GM18498 (cell line): ENCODE data around the gene HMMR.
"Not testable (repeated sequence)": the region's sequence is repeated elsewhere in the genome, so short reads cannot be mapped to it uniquely, and the experiment has no call there.

Experiments
- ATAC-seq: cut with Tn5 transposase; IDR thresholded peaks from one replicate; pipeline ENCODE4 v1.9.1; 2021; ENCODE audit warnings: mild to moderate bottlenecking, moderate library complexity; ENCODE audit not compliant: unreplicated experiment

HMMR gene

DNA sequence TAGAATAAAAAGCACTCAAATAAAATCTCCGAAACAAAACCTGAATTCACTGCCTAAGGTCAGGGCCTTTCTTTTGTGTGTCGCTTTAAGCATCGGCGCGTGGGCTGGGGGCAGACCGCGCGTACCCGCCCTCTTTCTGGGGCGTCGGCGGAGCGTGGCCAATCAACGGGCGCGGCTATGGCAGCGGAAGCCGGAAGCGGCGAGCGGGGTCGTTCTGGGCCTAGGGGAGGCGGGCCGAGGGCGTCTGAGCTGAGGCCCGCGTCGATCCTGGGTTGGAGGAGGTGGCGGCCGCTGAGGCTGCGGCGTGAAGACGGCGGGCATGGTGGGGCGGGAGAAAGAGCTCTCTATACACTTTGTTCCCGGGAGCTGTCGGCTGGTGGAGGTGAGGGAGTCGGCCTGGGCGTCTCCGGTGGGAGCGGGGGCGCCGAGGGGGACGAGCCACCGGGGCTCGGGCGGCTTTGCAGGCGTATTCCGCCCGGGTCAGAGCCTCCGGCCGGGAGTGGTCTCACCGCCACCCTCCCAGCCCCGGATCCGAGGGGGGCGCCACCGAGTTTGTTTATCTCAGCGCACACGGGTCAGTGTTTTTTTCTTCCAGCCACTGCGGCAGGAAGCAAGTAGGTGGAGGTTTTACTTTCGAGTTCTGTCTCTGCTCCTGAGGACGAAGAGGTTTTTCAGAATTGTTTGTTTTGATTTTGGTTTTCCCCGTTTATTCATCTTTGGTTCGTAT, 45.1 kb downstream of the HMMR start, which contains the start of gene MAT2B:
MAT2B (plus strand) TSS at position 252 of the 727 bp plus-strand sequence; CDS start at position 320, 68 bp downstream.
- peak; percentile 91 for ATAC-seq

DNA sequence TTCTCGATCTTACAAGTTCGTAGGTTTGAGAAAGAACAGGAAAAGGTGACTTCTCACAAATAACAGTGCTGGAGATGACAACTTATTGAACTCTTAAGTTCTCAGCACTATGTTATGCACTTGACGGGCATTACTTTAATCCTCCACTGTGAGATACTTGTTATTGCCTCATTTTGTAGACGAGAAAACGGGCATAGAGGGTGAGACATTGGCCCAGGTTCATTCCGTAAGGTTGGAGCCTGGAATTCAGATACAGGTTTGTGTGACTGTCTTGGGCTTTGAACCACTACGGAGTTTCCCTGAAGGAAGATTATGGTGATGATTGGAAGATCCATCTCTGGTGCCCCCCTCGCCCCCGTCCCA, 45.6 kb downstream of the HMMR start:
- ATAC-seq, result peak; percentile 17

DNA sequence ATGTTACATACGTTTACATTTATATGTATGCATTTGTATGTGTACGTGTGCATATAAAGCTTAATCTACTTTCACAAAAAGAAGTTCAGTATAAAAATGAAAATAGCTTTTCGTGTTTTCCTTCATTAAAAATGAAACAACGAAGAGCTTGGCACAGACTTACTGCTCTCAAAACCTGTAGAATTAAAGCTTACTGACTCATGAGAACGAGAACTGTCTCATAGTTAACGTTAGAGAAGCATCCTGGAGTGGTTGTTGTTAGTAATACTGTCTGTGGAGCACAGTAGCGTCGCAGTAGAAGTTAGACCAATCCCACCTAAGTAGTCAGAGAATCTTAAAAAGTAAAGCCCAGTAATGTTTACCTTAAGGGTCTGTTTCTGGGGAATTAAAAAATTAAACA, 46.3 kb downstream of the HMMR start:
- no peak for ATAC-seq

DNA sequence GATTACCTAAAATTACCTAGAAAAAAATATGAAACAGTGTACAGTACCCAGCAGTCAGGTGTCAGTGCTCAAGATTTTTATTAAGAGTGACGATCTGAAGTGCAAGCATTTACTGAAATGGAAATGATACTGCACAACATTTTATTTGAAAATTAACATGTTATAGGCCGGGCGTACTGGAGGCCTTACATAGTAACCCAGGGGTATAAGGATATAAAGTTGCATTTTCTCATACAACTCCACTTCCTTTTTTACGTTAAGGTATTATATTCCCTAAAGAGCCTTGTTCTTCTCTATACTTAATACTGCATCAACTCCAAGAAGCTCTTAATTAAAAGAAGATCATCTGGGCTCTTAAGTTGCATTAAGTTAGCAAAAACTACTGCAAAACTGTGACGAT, 48.3 kb downstream of the HMMR start:
- no peak for ATAC-seq

DNA sequence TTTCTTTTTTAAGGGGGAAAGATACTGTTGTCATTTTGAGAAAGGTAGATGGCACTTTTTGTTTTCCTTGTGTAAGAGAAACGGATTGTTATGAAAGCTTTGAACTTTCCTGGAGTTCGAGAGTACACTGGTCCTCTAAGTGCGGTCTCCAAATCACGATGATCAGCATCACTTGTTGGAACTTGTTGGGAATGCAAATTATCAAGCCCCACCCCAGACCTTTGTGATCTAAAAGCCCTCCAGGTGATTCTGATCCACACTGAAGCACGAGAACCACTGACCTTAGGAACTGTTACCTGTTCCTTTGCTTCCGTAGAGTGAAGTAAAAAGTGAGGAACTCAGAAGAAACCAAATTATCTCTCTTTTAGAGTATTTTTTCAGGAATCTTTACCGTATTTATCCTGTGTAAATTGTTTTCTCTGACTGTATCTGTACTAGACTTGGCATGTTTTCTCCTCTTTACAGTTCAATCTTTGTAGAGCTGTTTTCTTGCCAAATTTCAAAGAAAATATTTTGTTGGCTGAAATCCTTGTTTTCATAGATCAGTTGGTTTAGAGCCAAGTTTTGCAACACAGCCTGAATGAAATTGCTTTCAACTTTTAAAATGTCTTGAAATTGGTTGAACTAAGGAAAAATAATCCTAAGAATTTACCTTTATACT, 49.0 kb downstream of the HMMR start:
- ATAC-seq, result no peak

DNA sequence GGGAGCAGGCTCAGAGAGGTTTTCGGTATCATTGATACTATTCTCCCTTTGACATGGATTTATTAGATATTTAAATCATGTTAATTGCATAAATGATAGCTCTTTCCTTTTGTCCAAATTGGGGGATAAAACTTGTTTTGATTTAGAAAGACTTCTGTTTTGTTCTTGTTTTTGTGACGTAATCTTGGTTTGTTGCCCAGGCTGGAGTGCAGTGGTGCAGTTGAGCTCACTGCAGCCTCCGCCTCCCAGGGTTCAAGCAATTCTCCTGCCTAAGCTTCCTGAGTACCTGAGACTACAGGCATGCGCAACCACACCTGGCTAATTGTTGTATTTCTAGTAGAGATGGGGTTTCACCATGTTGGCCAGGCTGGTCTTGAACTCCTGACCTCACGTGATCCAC, 52.1 kb downstream of the HMMR start:
- ATAC-seq, result no peak

DNA sequence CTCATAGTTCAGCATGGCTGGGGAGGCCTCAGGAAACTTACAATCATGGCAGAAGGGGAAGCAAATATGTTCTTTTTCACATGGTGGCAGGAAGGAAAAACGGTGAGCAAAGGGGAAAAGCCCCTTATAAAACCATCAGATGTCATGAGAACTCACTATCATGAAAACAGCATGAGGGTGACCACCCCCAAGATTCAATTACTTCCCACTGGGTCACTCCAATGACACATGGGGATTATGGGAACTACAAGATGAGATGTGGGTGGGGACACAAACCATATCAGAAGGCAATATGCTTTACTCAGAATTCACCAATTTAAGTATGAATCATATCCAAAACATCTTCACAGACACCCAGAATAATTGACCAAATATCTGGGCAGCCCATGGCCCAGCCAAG, 64.7 kb downstream of the HMMR start:
- ATAC-seq, result no peak

DNA sequence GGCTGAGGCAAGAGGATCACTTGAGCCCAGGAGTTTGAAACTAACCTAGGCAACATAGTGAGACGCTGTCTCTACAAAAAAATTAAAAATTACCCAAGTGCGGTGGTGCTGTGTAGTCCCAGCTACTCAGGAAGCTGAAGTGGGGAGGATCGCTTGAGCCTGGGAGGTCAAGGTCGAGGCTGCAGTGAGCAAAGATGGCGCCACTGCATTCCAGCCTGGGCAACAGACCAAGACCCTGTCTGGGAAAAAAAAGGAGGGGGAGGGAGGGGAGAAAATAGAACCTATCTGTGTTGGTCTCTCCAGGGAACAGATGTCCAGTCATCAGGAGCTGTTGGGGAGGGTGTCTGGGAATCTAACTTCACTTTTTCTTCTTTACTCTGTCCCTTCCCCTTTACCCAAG, 69.3 kb downstream of the HMMR start:
- ATAC-seq, result no peak

DNA sequence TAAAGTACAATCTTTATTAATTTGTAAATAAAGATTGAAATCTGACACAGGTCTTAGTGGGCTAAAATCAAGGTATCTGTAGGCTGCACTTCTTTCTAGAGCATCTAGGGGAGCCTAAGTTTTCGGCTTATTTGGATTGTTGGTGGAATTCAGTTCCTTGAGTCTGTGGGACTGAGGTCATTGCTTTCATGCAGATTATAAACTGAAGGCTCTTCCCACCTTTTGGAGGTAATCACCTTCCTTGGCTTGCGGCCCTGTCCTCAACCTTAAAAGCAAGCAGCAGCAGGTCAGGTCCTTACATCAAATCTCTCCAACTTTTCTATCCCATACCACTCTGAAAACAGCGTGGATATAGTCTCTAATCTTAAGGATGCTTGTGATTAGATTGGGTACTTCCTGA, 70.8 kb downstream of the HMMR start:
- ATAC-seq, result no peak

DNA sequence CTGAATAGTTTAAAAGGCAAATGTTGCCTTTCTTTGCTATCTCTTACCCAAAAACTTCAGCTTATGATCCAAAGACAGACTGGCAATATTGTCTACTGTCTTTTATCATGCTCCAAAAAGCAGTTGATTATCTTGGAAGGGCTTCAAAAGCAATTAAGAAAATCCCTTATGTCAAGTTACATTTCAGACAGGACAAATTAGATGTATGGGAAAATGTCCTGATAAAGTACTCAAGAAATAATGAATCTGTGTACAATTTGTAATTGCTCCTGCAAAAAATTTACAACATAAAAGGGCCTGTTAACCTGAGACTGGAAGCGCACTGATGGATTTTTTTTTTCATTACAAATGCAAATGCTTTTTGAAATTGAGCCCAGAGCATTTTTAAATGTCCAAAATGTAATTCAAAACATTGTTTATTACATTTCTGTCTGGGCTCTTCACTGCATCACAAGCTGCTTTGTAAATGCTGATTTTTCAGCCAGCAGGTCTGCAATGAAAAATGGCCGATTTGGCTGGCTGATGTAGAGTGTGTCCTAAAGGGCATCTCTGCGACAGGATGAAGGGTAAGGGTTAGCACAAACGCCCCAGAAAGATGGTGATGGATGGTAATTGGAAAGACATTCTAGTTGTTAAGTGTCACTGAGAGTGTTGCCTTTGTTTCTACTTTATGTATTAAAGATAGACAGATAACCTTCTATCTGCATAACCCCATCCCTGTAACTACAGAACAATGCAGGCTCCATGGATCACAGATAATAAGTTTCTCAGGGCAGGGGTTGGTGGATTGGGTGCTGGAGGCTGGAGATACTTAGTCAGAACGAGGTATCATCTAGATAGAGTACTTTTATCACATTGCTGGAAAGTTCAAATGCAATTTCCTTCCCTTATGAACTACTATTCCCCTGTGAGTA, 72.0 kb downstream of the HMMR start:
- no peak for ATAC-seq

DNA sequence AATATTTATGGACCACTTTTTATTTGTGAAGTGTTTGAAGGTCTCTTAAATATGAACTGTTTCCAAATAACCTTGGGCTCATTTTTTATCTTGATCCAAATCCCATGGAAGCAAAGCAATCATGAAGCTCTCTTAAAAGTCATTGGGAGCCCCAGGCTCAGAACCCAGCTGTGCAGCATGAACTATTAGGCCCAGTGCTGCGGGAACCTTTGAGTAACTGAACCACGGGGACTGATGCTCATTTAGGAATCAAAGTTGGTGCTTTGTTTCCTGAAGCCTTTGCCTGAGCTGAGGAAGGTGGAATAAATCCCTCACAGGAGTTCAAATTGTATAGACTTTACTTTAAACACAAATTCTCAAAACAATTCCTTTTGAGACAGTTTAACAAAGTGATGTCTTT, 72.8 kb downstream of the HMMR start:
- ATAC-seq, result no peak

DNA sequence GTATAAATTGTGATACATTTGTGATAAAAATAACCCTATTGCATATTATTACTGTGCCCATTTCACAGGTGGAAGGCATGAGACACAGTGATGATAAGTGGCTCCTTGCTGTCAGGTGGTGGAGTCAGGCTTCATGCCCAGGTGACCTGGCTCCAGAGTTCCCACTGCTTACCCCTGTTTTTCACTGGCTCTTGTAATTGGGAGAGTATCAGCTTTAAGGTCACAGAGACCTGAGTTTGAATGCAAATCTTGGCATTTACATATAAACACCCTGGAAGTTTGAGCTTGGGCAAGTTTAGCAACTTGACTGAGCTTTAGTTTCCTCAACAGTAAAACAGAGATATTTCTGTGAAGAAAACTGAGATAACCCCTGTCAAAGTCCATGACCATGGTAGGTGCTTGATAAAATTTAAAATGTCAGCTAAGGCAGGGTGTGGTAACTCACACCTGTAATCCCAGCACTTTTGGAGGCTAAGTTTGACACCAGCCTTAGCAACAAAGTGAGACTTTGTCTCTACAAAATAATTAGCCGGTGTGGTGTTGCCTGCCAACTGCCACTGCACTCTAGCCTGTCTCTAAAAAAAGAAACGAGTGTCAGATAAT, 74.2 kb downstream of the HMMR start:
- no peak for ATAC-seq

DNA sequence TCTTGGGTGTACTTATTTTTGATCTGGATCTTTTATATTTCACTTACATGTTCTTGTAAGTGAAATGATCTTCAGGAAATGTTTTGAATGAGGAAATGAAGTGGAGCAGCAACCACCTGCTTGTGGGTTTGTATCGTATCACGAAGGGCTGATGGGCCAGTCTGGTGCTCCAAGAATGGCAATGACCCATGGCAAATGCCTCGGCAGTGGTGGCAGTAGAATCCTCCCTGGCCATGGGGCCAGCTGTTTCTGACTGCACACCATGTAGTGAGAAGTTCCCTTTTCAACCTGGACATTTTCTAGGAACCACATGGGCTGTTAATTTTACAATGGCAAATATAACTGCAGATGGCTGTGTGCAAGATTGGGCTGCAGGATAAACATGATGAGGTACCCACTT, 74.9 kb downstream of the HMMR start:
- peak; percentile 48 for ATAC-seq

DNA sequence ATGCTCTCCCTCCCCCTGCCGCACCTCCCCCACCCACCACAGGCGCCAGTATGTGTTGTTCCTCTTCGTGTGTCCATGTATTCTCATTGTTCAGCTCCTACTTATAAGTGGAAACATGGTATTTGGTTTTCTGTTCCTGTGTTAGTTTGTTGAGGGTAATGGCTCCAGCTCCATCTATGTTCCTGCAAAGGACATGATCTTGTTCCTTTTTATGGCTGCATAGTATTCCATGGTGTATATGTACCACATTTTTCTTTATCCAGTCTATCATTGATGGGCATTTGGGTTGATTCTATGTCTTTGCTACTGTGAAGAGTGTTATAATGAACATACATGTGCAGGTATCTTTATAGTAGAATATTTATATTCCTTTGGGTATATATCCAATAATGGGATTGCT, 76.0 kb downstream of the HMMR start:
- ATAC-seq, result not testable (repeated sequence)

DNA sequence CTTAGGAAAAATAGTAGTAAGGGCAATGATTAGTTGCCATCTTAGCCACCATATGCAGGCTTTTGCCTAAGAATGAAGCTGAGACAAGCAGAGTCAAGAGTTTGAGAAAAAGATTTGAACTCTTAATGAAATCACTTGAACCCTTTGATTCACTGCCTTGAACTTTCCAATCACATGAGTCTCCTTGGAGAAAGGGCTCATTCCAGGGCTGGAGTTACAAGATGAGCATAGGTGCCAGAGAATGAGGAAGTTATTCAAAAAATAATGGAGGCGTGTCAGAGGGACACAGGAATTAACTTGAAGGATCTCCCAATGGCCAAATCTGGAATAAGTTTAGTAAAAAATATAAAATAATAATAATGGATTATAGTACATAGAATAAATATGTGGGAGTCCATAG, 80.3 kb downstream of the HMMR start:
- ATAC-seq, result no peak
